Vagina (tissue), 2 donors: ENCODE data around the gene MEF2C.

ENCODE experiments used
- CTCF ChIP-seq, 3 experiments: fragments of 450-650 bp in 2 of 3; fragments of 200-600 bp in 1 of 3; sonication (generic) in 1 of 3; IDR thresholded peaks; one replicate each; pipeline ENCODE4 v1.5.1; 2017 to 2019; ENCODE audit warnings: antibody characterized with exemption in 3 of 3, mild to moderate bottlenecking in 2 of 3, moderate library complexity in 2 of 3
- POLR2A ChIP-seq, 2 donors: fragments of 450-650 bp; IDR thresholded peaks; one replicate each; pipeline ENCODE4 v1.6.1; 2017; ENCODE audit warnings: antibody characterized with exemption in 2 of 2, mild to moderate bottlenecking in 2 of 2, moderate library complexity in 2 of 2

GRCh38 chr5:88837817-88838216 is 45.2 kb downstream of the MEF2C start:
- TF ChIP-seq CTCF (IDR thresholded peaks at IDR 0.05) (no peak), POLR2A (IDR thresholded peaks at IDR 0.05) (no peak)
